PC-9 (cell line): ENCODE data around the gene COP1.
"Not testable (repeated sequence)": the region's sequence is repeated elsewhere in the genome, so short reads cannot be mapped to it uniquely, and the experiment has no call there.

ENCODE experiments used
- CTCF ChIP-seq: fragments of 200-600 bp; sonication (generic); conservative IDR thresholded peaks from 2 replicates; pipeline ENCODE4 v1.6.1; 2017; ENCODE audit warnings: mixed run types, antibody characterized with exemption, mild to moderate bottlenecking, moderate library complexity
- EZH2 ChIP-seq: fragments of 200-600 bp; sonication (generic); IDR thresholded peaks from 2 replicates; pipeline ENCODE4 v1.8.0; 2017; ENCODE audit warnings: antibody characterized with exemption, low read depth

DNA sequence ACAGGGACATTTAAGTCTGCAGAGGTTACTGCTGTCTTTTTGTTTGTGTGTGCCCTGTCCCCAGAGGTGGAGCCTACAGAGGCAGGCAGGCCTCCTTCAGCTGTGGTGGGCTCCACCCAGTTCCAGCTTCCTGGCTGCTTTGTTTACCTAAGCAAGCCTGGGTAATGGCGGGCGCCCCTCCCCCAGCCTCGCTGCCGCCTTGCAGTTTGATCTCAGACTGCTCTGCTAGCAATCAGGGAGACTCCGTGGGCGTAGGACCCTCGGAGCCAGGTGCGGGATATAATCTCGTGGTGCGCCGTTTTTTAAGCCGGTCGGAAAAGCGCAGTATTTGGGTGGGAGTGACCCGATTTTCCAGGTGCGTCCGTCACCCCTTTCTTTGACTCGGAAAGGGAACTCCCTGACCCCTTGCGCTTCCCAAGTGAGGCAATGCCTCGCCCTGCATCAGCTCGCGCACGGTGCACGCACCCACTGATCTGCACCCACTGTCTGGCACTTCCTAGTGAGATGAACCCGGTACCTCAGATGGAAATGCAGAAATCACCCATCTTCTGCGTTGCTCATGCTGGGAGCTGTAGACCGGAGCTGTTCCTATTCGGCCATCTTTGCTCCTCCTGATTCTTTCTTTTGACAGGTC is 199.2 kb downstream of the COP1 start:
- TF ChIP-seq CTCF, EZH2: not testable (repeated sequence)
